Urinary bladder (tissue), 4 donors: ENCODE data around the gene WNT9B. TPM values are rescaled to one million over a fixed set of nuclear protein-coding genes. Genes with fewer than 3 reads are reported as not detected.
"Not testable (repeated sequence)": the region's sequence is repeated elsewhere in the genome, so short reads cannot be mapped to it uniquely, and the experiment has no call there.

Source experiments
- DNase-seq: peaks from one replicate; pipeline ENCODE4 v3.0.0-alpha.2; 2015; ENCODE audit errors: extremely low spot score
- H3K27ac ChIP-seq: one replicate; pipeline ENCODE4 v1.5.1; 2013; ENCODE audit warnings: low read depth, mild to moderate bottlenecking, moderate library complexity
- H3K36me3 ChIP-seq: one replicate; pipeline ENCODE4 v1.6.1; 2013; ENCODE audit warnings: mild to moderate bottlenecking, moderate library complexity; ENCODE audit not compliant: insufficient read depth
- H3K4me1 ChIP-seq: one replicate; pipeline ENCODE4 v1.6.1; 2013; ENCODE audit warnings: mild to moderate bottlenecking, moderate library complexity; ENCODE audit not compliant: insufficient read depth
- H3K4me3 ChIP-seq: one replicate; pipeline ENCODE4 v1.5.1; 2013; ENCODE audit warnings: low read depth, low read length
- WGBS: extraction: QIAGEN DNeasy Blood & Tissue Kit; methylation state at CpG from one replicate; pipeline ENCODE4 v1.1.7; 2013; 5-methylcytosine and 5-hydroxymethylcytosine counted together
- polyA plus RNA-seq: library from polyadenylated mRNA; stranded (reverse); fragments of 200-250 nt; gene quantifications from one replicate; pipeline ENCODE4 v1.2.3, GENCODE V29; 2013
- total RNA-seq: library from RNA; depleted of rRNA; stranded (reverse); fragments of >200 nt; gene quantifications from one replicate; pipeline ENCODE4 v1.2.3, GENCODE V29; 2014
- donor health status: healthy with polysubstance abuse.
- donor health status: healthy.

The WNT9B gene
- total and polyA plus RNA-seq, 2 donors: 0.48 TPM; not detected in 1

DNA sequence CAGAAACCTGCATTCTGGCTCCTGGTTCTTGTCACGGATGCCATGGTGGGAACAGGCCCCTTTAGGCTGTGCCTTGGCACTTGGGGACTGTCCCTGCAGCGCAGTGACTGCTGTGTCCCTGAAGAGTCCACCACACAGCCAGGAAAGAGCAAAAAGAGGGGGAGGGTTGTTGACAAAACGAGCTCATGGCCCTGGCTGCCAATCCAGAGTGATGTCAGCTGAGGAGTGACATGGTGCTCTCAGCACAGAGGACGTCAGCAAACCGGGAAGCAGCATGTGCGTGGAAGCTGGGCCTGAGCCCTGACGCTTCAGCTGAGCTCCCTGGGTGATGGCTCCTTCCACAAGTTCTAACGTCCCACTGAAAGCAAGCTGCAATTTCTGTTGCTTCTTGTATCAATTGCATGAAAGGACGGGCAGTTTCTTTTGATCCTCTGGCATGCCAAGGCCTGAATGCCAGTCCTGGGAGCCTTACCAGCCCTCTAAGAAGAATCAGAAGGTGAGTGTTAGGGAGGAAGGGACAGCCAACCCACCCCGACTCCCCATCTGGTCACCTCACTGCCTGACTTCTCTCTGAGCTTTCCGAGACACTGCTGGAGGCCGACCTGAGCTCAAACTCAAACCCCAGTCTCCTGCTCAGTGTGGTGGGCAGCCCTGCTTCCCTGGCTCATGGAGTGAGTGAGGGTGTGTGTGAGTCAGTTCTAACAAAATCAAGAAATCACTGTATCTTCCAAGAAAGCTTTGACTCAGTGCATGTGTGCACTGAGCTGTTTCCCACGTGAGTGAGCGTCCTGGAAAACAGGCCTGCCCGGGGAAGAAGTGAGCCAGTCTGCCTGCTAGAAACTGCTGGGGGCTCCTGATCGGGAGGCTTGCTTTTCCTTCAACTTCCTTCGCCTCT is 18.2 kb upstream of the WNT9B start:
- 70% methylated on average over 17 of the region's 17 CpGs for whole genome bisulfite sequencing
- H3K4me3 ChIP-seq: no peak overlapping the region

DNA sequence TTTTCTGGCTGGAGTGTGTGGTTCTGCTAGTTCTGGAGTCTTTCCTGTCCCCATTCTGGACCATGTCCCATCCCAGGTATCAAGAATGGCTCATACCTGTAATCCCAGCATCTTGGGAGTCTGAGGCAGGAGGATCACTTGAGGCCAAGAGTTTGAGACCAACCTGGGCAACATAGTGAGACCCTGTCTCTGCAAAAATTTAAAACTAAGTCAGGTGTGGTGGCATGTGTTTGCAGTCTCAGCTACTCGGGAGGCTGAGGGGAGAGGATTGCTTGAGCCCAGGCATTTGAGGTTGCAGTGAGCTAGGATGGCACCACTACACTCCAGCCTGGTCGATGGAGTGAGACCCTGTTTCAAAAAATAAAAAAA is 17.6 kb upstream of the WNT9B start:
- Histone ChIP-seq H3K27ac (no peak overlapping the region), H3K4me3 (no peak overlapping the region), H3K4me1 (no peaks in the 10 kb centered on the region), H3K36me3 (no peaks in the 10 kb centered on the region)
- no peak for DNase-seq
- 89% methylated on average over 2 of the region's 2 CpGs for WGBS

More for the DNA sequence above, 18.2 kb upstream of the WNT9B start:
- no peaks in the 10 kb centered on the region for H3K4me1 ChIP-seq
- H3K27ac ChIP-seq: no peak overlapping the region
- no peak for DNase-seq
- no peaks in the 10 kb centered on the region for H3K36me3 ChIP-seq

GRCh38 chr17:46834846-46835245 is 16.5 kb upstream of the WNT9B start:
- DNase-seq: no peak
- Histone ChIP-seq H3K36me3 (no peaks in the 10 kb centered on the region), H3K4me3 (no peak overlapping the region), H3K27ac (no peak overlapping the region), H3K4me1 (no peaks in the 10 kb centered on the region)
- 94% methylated on average over 3 of the region's 3 CpGs for WGBS

DNA sequence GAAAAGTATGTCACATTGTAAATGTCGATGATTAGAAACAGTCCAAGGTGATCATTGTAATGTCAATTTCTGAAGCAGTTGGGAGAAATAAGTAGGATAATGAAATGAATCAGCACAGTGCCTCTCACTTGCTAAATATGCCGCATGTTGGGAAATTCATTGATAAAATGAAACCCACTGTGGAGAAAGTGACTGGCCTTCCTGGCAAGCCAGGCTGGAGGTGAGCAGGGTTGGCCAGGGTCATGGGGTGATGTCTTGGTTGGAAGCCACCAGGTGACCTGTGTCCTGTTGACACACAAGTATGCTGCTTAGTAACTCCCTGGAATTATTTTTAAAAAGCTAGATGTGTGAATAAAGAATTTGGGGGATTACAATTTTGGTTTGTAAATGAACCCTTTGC is 14.9 kb upstream of the WNT9B start:
- Histone ChIP-seq H3K36me3 (no peaks in the 10 kb centered on the region), H3K4me3 (no peak overlapping the region), H3K4me1 (no peaks in the 10 kb centered on the region), H3K27ac (no peak overlapping the region)
- 66% methylated on average over 2 of the region's 2 CpGs for WGBS
- DNase-seq: no peak

- Histone ChIP-seq H3K4me1 (no peaks in the 10 kb centered on the region), H3K27ac (no peak overlapping the region), H3K36me3 (no peaks in the 10 kb centered on the region), H3K4me3 (no peak overlapping the region)
- WGBS: 76% methylated on average over 4 of the region's 4 CpGs
- DNase-seq: no peak
These were observed 13.9 kb upstream of the WNT9B start for GRCh38 chr17:46837521-46837920.

DNA sequence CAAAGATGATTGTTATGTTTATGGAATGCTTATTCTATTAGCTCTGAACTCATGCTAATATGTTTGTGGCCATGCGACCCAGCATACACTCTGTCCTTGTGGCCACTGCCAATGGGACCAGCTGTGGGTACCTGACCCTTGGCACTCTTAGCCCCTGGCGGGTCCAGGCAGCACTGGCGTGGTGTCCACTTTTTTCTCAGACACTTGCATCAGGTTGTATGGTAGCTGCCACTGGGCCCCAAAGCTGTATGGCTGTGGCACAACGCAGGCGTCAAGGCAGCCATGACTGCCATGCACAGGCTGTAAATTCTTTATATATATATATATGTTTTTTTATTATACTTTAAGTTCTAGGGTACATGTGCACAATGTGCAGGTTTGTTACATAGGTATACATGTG is 12.2 kb upstream of the WNT9B start:
- Histone ChIP-seq H3K4me3 (no peak overlapping the region), H3K4me1 (no peaks in the 10 kb centered on the region), H3K27ac (no peak overlapping the region), H3K36me3 (no peaks in the 10 kb centered on the region)
- no peak for DNase-seq
- WGBS: 94% methylated on average over 5 of the region's 5 CpGs

- not testable (repeated sequence) for H3K27ac ChIP-seq, DNase-seq, H3K4me1 ChIP-seq, H3K4me3 ChIP-seq, H3K36me3 ChIP-seq
- WGBS: 62% methylated on average over 3 of the region's 3 CpGs
These were observed 10.8 kb upstream of the WNT9B start for GRCh38 chr17:46840596-46840995.

GRCh38 chr17:46841561-46842379 is 9.6 kb upstream of the WNT9B start:
- H3K4me3 ChIP-seq: no peak overlapping the region
- no peak for DNase-seq
- WGBS: 15% methylated on average over 43 of the region's 43 CpGs

GRCh38 chr17:46842835-46843234 is 8.5 kb upstream of the WNT9B start:
- no peak for DNase-seq
- Histone ChIP-seq H3K4me3 (no peak overlapping the region), H3K4me1 (no peaks in the 10 kb centered on the region), H3K27ac (no peak overlapping the region), H3K36me3 (no peaks in the 10 kb centered on the region)
- 98% methylated on average over 3 of the region's 3 CpGs for WGBS

More at GRCh38 chr17:46841561-46842379, 9.6 kb upstream of the WNT9B start:
- no peaks in the 10 kb centered on the region for H3K4me1 ChIP-seq
- H3K27ac ChIP-seq: no peak overlapping the region
- no peaks in the 10 kb centered on the region for H3K36me3 ChIP-seq

- no peak overlapping the region for H3K27ac ChIP-seq
- 56% methylated on average over 8 of the region's 8 CpGs for WGBS
- DNase-seq: no peak
These were observed 3.9 kb upstream of the WNT9B start for GRCh38 chr17:46847204-46848191.

GRCh38 chr17:46848534-46848933 is 2.8 kb upstream of the WNT9B start:
- H3K36me3 ChIP-seq: no peaks in the 10 kb centered on the region
- peaks cover 3% of the 10 kb centered on the region for H3K4me1 ChIP-seq
- no peak overlapping the region for H3K4me3 ChIP-seq
- 68% methylated on average over 6 of the region's 6 CpGs for WGBS
- no peak overlapping the region for H3K27ac ChIP-seq
- DNase-seq: no peak

More at GRCh38 chr17:46847204-46848191, 3.9 kb upstream of the WNT9B start:
- Histone ChIP-seq H3K4me1 (peaks cover 3% of the 10 kb centered on the region), H3K4me3 (no peak overlapping the region), H3K36me3 (no peaks in the 10 kb centered on the region)

GRCh38 chr17:46850688-46851028 is 725 bp upstream of the WNT9B start:
- Histone ChIP-seq H3K36me3 (no peaks in the 10 kb centered on the region), H3K4me1 (peaks cover 3% of the 10 kb centered on the region), H3K27ac (no peak overlapping the region), H3K4me3 (no peak overlapping the region)
- WGBS: 32% methylated on average over 13 of the region's 13 CpGs
- no peak for DNase-seq

DNA sequence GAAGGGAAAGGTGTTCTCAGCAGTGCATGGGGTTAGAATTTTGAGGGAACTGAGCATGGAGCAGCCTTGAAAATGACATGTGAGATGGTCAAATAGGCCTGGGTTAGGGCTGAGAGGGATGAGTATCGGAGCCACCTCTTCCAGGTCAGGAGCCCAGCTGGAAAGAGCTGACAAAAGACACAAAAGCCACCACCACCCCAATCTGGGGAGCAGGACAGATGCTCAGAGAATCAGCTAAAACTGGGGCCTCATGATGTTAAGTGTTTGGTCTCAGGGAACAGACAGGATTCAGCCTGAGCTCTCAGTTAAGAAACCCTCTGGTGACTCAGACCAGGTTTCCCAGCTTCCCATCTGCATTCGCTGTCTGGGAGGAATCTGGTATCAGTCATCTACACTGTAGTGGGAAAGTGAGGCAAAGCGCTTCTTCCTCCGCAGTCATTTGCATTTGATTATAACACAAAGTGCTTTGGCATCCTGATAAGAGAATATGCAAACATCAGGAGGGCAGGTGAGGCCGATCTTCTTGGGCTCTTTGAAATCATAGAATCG is 2.6 kb downstream of the WNT9B start:
- Histone ChIP-seq H3K4me1 (peaks cover 3% of the 10 kb centered on the region), H3K27ac (no peak overlapping the region), H3K36me3 (no peaks in the 10 kb centered on the region), H3K4me3 (no peak overlapping the region)
- 72% methylated on average over 6 of the region's 6 CpGs for WGBS
- no peak for DNase-seq
